OCI-LY7 (cell line): ENCODE results near the gene INPP5F. TPM values are rescaled to one million over a fixed set of nuclear protein-coding genes. Genes with fewer than 3 reads are reported as not detected.
"Not testable (repeated sequence)": the region's sequence is repeated elsewhere in the genome, so short reads cannot be mapped to it uniquely, and the experiment has no call there.

Experiments
- BruUV-seq: library from RNA; stranded (reverse); fragments of 400-500 nt; replicated peaks from 2 replicates; lab custom pipeline; 2021; lab: Mats Ljungman, UMichigan
- CTCF ChIA-PET: fragments of 300-600 bp; sonication (Branson Sonifier 250); formaldehyde crosslinking; loops from one replicate; lab custom pipeline; 2022; ENCODE audit warnings: antibody characterized with exemption; ENCODE audit not compliant: unreplicated experiment; lab: Charles Lee
- POLR2A ChIA-PET: fragments of 300-600 bp; sonication (Branson Sonifier 250); formaldehyde crosslinking; loops from one replicate; lab custom pipeline; 2022; ENCODE audit warnings: antibody characterized with exemption; lab: Charles Lee
- DNase-seq: peaks from one replicate; pipeline ENCODE4 v3.0.0-alpha.2; 2015; ENCODE audit warnings: low spot score
- H2AFZ ChIP-seq: fragments of 200-600 bp; sonication (generic), shearing (Covaris generic); 2 replicates; pipeline ENCODE4 v1.6.1; 2014; ENCODE audit warnings: mild to moderate bottlenecking, antibody characterized with exemption, low read length, moderate library complexity
- H3K27ac ChIP-seq: fragments of 200-600 bp; sonication (generic); 2 replicates; pipeline ENCODE4 v1.5.1; 2014; ENCODE audit warnings: mixed run types, low read depth, mild to moderate bottlenecking, moderate library complexity, low read length, inconsistent platforms; ENCODE audit not compliant: poor library complexity, severe bottlenecking
- H3K36me3 ChIP-seq: fragments of 200-600 bp; sonication (generic); 2 replicates; pipeline ENCODE4 v1.6.1; 2014; ENCODE audit warnings: mild to moderate bottlenecking, antibody characterized with exemption, low read length, moderate library complexity, mixed read lengths; ENCODE audit not compliant: insufficient read depth
- H3K4me1 ChIP-seq: fragments of 200-600 bp; sonication (generic); 2 replicates; pipeline ENCODE4 v1.5.1; 2014; ENCODE audit warnings: mild to moderate bottlenecking, low read length; ENCODE audit not compliant: insufficient read depth, poor library complexity, severe bottlenecking
- H3K4me2 ChIP-seq: fragments of 200-600 bp; sonication (generic); 2 replicates; pipeline ENCODE4 v1.6.1; 2014; ENCODE audit warnings: mild to moderate bottlenecking, low read length
- H3K4me3 ChIP-seq: fragments of 200-600 bp; sonication (generic); 2 replicates; pipeline ENCODE4 v1.5.1; 2014; ENCODE audit warnings: mild to moderate bottlenecking, low read depth, low read length; ENCODE audit not compliant: poor library complexity, severe bottlenecking
- H3K79me2 ChIP-seq: fragments of 200-600 bp; sonication (generic); 2 replicates; pipeline ENCODE4 v1.6.1; 2016; ENCODE audit warnings: low read depth, mild to moderate bottlenecking, low read length, moderate library complexity, mixed read lengths; ENCODE audit not compliant: insufficient read depth
- H3K9me2 ChIP-seq: fragments of 200-600 bp; sonication (generic); 2 replicates; pipeline ENCODE4 v1.6.1; 2016; ENCODE audit warnings: mild to moderate bottlenecking, low read length, mixed read lengths; ENCODE audit not compliant: insufficient read depth
- H3K9me3 ChIP-seq: fragments of 200-600 bp; sonication (generic); 2 replicates; pipeline ENCODE4 v1.6.1; 2014; ENCODE audit warnings: mild to moderate bottlenecking, mixed run types, low read length, mixed read lengths
- H4K20me1 ChIP-seq: fragments of 200-600 bp; sonication (generic); 2 replicates; pipeline ENCODE4 v1.6.1; 2014; ENCODE audit warnings: mild to moderate bottlenecking, antibody characterized with exemption, low read length, moderate library complexity, mixed read lengths; ENCODE audit not compliant: insufficient read depth
- EZH2phosphoT487 ChIP-seq: fragments of 200-600 bp; sonication (generic); IDR thresholded peaks from 2 replicates; pipeline ENCODE4 v1.6.1; 2018; ENCODE audit warnings: low read depth, borderline replicate concordance, mild to moderate bottlenecking, mixed run types, antibody characterized with exemption, low read length, moderate library complexity, mixed read lengths
- intact Hi-C: fragments of 100-400 bp; cut with micrococcal nuclease; formaldehyde crosslinking; loops from one replicate; pipeline ENCODE4 v1.10.0; 2022; ENCODE audit not compliant: unreplicated experiment
- total RNA-seq, 2 experiments: library from RNA; depleted of rRNA in 1 of 2; stranded (reverse); fragments of >200 nt in 1 of 2; shearing (Covaris generic) in 1 of 2; gene quantifications; 2 replicates each; pipeline ENCODE4 v1.2.3, GENCODE V29; 2014 to 2022
- TF ChIP-seq, protein P1 (sequence below): fragments of 200-600 bp; sonication (generic); conservative IDR thresholded peaks from 2 replicates; pipeline ENCODE4 v1.5.1; 2014; ENCODE audit warnings: mild to moderate bottlenecking, antibody characterized with exemption, low read length, moderate library complexity, mixed read lengths

INPP5F gene
- total RNA-seq, 2 experiments from 2014 or later = 6.2 to 12.8 TPM

- ChIA-PET POLR2A (interaction anchor here (0.8 kb wide), 1 partner anchor 31 kb away, joined by 6 read pairs; no protein-coding TSS in a partner anchor), CTCF (no interaction called here)
- H4K20me1 ChIP-seq = no peaks in the 10 kb centered on the region
- no peak overlapping the region for H3K27ac ChIP-seq
- H3K4me2 ChIP-seq = no peak overlapping the region
- H2AFZ ChIP-seq = no peak overlapping the region
- H3K4me3 ChIP-seq = no peak overlapping the region
- BruUV-seq = no TSS peak
- H3K79me2 ChIP-seq = no peaks in the 10 kb centered on the region
- H3K9me3 ChIP-seq = no peaks in the 10 kb centered on the region
- no peak for TF ChIP-seq EZH2phosphoT487
- no peaks in the 10 kb centered on the region for H3K36me3 ChIP-seq
- DNase-seq = no peak
- no peaks in the 10 kb centered on the region for H3K4me1 ChIP-seq
- intact Hi-C loops = loop anchor here (5.0 kb wide), 1 partner anchor 32 kb away; no protein-coding TSS in a partner anchor
- H3K9me2 ChIP-seq = no peaks in the 10 kb centered on the region
Observed at GRCh38 chr10:119769886-119770285, 44.0 kb downstream of the INPP5F start.

DNA sequence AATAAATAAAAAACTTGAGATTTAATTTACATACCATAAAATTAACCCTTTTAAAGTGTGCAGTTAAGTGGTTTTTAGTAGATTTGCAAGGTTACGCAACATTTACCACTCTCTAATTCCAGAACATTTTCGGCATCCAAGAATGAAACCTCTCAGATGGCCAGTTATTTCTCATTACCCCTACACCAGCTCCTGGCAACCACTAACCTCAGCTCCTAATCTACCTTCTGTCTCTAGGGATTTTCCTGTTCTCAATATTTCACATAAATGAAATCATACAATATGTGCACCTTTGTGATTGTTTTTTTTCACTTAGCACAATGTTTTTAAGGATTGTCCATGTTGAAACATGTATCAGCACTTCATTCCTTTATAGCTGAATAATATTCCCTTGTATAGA is 45.1 kb downstream of the INPP5F start:
- ChIA-PET POLR2A (interaction anchor here (0.5 to 0.6 kb wide), 4 partner anchors 11 to 94 kb away, joined by 3 read pairs; no protein-coding TSS in a partner anchor), CTCF (no interaction called here)
- H4K20me1 ChIP-seq = no peaks in the 10 kb centered on the region
- no TSS peak for BruUV-seq
- no peaks in the 10 kb centered on the region for H3K9me3 ChIP-seq
- H3K4me2 ChIP-seq = no peak overlapping the region
- no peaks in the 10 kb centered on the region for H3K79me2 ChIP-seq
- intact Hi-C loops = no loop called here
- H2AFZ ChIP-seq = no peak overlapping the region
- no peak overlapping the region for H3K4me3 ChIP-seq
- TF ChIP-seq, protein P1, sequence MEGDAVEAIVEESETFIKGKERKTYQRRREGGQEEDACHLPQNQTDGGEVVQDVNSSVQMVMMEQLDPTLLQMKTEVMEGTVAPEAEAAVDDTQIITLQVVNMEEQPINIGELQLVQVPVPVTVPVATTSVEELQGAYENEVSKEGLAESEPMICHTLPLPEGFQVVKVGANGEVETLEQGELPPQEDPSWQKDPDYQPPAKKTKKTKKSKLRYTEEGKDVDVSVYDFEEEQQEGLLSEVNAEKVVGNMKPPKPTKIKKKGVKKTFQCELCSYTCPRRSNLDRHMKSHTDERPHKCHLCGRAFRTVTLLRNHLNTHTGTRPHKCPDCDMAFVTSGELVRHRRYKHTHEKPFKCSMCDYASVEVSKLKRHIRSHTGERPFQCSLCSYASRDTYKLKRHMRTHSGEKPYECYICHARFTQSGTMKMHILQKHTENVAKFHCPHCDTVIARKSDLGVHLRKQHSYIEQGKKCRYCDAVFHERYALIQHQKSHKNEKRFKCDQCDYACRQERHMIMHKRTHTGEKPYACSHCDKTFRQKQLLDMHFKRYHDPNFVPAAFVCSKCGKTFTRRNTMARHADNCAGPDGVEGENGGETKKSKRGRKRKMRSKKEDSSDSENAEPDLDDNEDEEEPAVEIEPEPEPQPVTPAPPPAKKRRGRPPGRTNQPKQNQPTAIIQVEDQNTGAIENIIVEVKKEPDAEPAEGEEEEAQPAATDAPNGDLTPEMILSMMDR = no peak
- no peak for TF ChIP-seq EZH2phosphoT487
- H3K36me3 ChIP-seq = no peaks in the 10 kb centered on the region
- H3K9me2 ChIP-seq = no peaks in the 10 kb centered on the region
- H3K4me1 ChIP-seq = no peaks in the 10 kb centered on the region
- H3K27ac ChIP-seq = no peak overlapping the region
- no peak for DNase-seq

DNA sequence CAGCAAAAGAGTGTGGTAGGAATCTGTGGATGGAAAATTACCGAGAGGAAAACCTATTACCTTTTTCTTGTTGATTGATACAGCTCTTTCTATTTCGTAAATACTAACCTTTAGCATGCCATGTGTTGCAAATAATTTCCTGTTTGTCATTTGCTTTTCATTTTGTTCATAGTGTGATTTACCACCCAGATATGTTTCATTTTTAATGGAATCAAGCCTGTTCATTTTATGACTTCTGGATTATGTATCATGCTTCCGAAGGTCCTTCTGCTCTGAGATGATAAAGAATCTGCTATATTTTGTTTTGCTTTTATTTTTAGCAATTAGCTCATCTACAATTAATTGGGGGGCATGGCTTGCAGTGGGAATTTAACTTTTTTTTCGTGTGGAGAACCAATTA is 46.5 kb downstream of the INPP5F start:
- ChIA-PET CTCF (no interaction called here), POLR2A (interaction anchor here (0.9 kb wide), 1 partner anchor 81 kb away, joined by 4 read pairs; no protein-coding TSS in a partner anchor)
- intact Hi-C loops = no loop called here
- Histone ChIP-seq H3K4me1 (no peaks in the 10 kb centered on the region), H3K79me2 (no peaks in the 10 kb centered on the region), H3K9me2 (no peaks in the 10 kb centered on the region), H3K36me3 (no peaks in the 10 kb centered on the region), H3K9me3 (no peaks in the 10 kb centered on the region), H3K4me2 (no peak overlapping the region), H2AFZ (no peak overlapping the region), H4K20me1 (no peaks in the 10 kb centered on the region), H3K27ac (no peak overlapping the region), H3K4me3 (no peak overlapping the region)
- BruUV-seq = no TSS peak
- no peak for DNase-seq
- no peak for TF ChIP-seq EZH2phosphoT487
- TF ChIP-seq, protein P1 = no peak

- BruUV-seq, DNase-seq, H3K4me1 ChIP-seq, H3K9me3 ChIP-seq, H3K27ac ChIP-seq, H3K9me2 ChIP-seq, intact Hi-C loops, H2AFZ ChIP-seq, CTCF ChIA-PET, H3K4me2 ChIP-seq, H3K4me3 ChIP-seq, H3K36me3 ChIP-seq, H3K79me2 ChIP-seq, H4K20me1 ChIP-seq: not testable (repeated sequence)
- POLR2A ChIA-PET = interaction anchor here (0.9 kb wide), 1 partner anchor 81 kb away, joined by 4 read pairs; no protein-coding TSS in a partner anchor
Observed at GRCh38 chr10:119773041-119773440, 47.2 kb downstream of the INPP5F start.
